B cell (primary cell): Measurements from ENCODE around the gene RMDN3. TPM values are rescaled to one million over a fixed set of nuclear protein-coding genes. Genes with fewer than 3 reads are reported as not detected.

Experiments
- ATAC-seq: fragments of 200-7000 bp; cut with Tn5 transposase; one replicate; pipeline ENCODE4 v1.10.0; 2021; ENCODE audit warnings: low read depth, mild to moderate bottlenecking, moderate number of reproducible peaks, moderate library complexity
- CTCF ChIA-PET: fragments of 350-600 bp; sonication (Branson Sonifier 250); formaldehyde crosslinking; loops from one replicate; lab custom pipeline; 2021; ENCODE audit warnings: antibody characterized with exemption, inconsistent platforms; lab: Charles Lee
- POLR2A ChIA-PET: fragments of 350-600 bp; sonication (Branson Sonifier 250); formaldehyde crosslinking; loops from one replicate; lab custom pipeline; 2021; ENCODE audit warnings: antibody characterized with exemption; lab: Charles Lee
- DNase-seq: peaks from one replicate; pipeline ENCODE4 v3.0.0; 2013
- H2AFZ ChIP-seq: 2 replicates; pipeline ENCODE4 v1.6.1; 2012; ENCODE audit warnings: mild to moderate bottlenecking, low read depth, low read length; ENCODE audit not compliant: insufficient read depth, poor library complexity, severe bottlenecking
- H3K27ac ChIP-seq, 2 donors: 1 replicate in 1 of 2; 2 replicates in 1 of 2; pipeline ENCODE4 v1.5.1; 2012 to 2013; ENCODE audit warnings: low read length in 2 of 2, mild to moderate bottlenecking in 2 of 2, moderate library complexity in 1 of 2
- H3K27me3 ChIP-seq, 4 experiments: fragments of 200-600 bp in 1 of 4; sonication (generic) in 1 of 4; replicated peaks in 1 of 4; 1 replicate in 2 of 4; 2 replicates in 2 of 4; pipeline versions ENCODE4 v1.6.1 to v1.7.0; 2013 to 2016; ENCODE audit warnings: low read length in 3 of 4, mild to moderate bottlenecking in 2 of 4, mixed read lengths in 1 of 4, moderate library complexity in 1 of 4; ENCODE audit not compliant: insufficient read depth in 4 of 4, control insufficient read depth in 3 of 4; ENCODE audit errors: control extremely low read depth in 1 of 4
- H3K36me3 ChIP-seq, 2 experiments: replicated peaks in 1 of 2; 1 replicate in 1 of 2; 2 replicates in 1 of 2; pipeline versions ENCODE4 v1.6.1 to v1.7.1; 2013; ENCODE audit warnings: low read length in 1 of 2; ENCODE audit not compliant: insufficient read depth in 2 of 2, control insufficient read depth in 1 of 2; ENCODE audit errors: control extremely low read depth in 1 of 2, extremely low read depth in 1 of 2
- H3K4me1 ChIP-seq, 2 donors: fragments of 200-600 bp in 1 of 2; sonication (generic) in 1 of 2; 1 replicate in 1 of 2; 2 replicates in 1 of 2; pipeline versions ENCODE4 v1.5.1 to v1.6.1; 2013 to 2017; ENCODE audit warnings: low read length in 2 of 2; ENCODE audit not compliant: control insufficient read depth in 2 of 2, insufficient read depth in 2 of 2
- H3K4me2 ChIP-seq: replicated peaks from 2 replicates; pipeline ENCODE3; 2012; ENCODE audit warnings: mild to moderate bottlenecking, low read depth, low read length; ENCODE audit not compliant: poor library complexity, severe bottlenecking
- H3K4me3 ChIP-seq, 5 experiments: fragments of 200-600 bp in 1 of 5; sonication (generic) in 1 of 5; 1 replicate in 3 of 5; 2 replicates in 2 of 5; pipeline versions ENCODE4 v1.5.1 to v1.7.0; 2011 to 2016; ENCODE audit warnings: low read length in 4 of 5, mild to moderate bottlenecking in 4 of 5, low read depth in 2 of 5, control low read depth in 1 of 5, moderate library complexity in 1 of 5; ENCODE audit not compliant: insufficient read depth in 1 of 5; ENCODE audit errors: control extremely low read depth in 1 of 5, extremely low read depth in 1 of 5
- H3K79me2 ChIP-seq: fragments of 200-600 bp; sonication (generic); one replicate; pipeline ENCODE4 v1.6.0; 2016; ENCODE audit warnings: low read length; ENCODE audit not compliant: control insufficient read depth, insufficient read depth
- H3K9ac ChIP-seq: fragments of 200-600 bp; sonication (generic); 2 replicates; pipeline ENCODE4 v1.6.1; 2017; ENCODE audit warnings: mild to moderate bottlenecking, low read length, moderate library complexity
- H3K9me3 ChIP-seq, 3 donors: one replicate each; pipeline versions ENCODE4 v1.6.1 to v1.7.1; 2013; ENCODE audit warnings: low read length in 2 of 3; ENCODE audit not compliant: control insufficient read depth in 2 of 3, insufficient read depth in 1 of 3; ENCODE audit errors: control extremely low read depth in 1 of 3
- H4K20me1 ChIP-seq: 2 replicates; pipeline ENCODE4 v1.6.0; 2012; ENCODE audit warnings: mild to moderate bottlenecking, low read length; ENCODE audit not compliant: insufficient read depth, control insufficient read depth, poor library complexity, severe bottlenecking
- H3K27ac Mint-ChIP-seq: one replicate; pipeline ENCODE4 v1.8.0; 2021; ENCODE audit warnings: mixed read lengths
- H3K27me3 Mint-ChIP-seq: one replicate; pipeline ENCODE4 v1.8.0; 2021; ENCODE audit warnings: mixed read lengths
- H3K4me1 Mint-ChIP-seq: one replicate; pipeline ENCODE4 v1.8.0; 2021; ENCODE audit warnings: mixed read lengths
- H3K4me3 Mint-ChIP-seq: one replicate; pipeline ENCODE4 v1.8.0; 2021; ENCODE audit warnings: mixed read lengths
- H3K9me3 Mint-ChIP-seq: one replicate; pipeline ENCODE4 v1.8.0; 2022; ENCODE audit warnings: mixed read lengths; ENCODE audit not compliant: insufficient read depth
- CTCF ChIP-seq: fragments of 200-600 bp; IDR thresholded peaks from one replicate; pipeline ENCODE4 v1.8.0; 2022; ENCODE audit warnings: antibody characterized with exemption, mild to moderate bottlenecking
- EZH2 ChIP-seq: IDR thresholded peaks from 2 replicates; pipeline ENCODE4 v1.6.1; 2012; ENCODE audit warnings: borderline replicate concordance, low read depth, mild to moderate bottlenecking, moderate library complexity, low read length; ENCODE audit not compliant: insufficient read depth, poor library complexity, severe bottlenecking
- WGBS: methylation state at CpG from one replicate; pipeline ENCODE4 v1.1.5; 2013; ENCODE audit warnings: missing lambda C conversion rate; ENCODE audit not compliant: insufficient coverage; 5-methylcytosine and 5-hydroxymethylcytosine counted together
- intact Hi-C: fragments of 100-400 bp; cut with micrococcal nuclease; formaldehyde crosslinking; loops from one replicate; pipeline ENCODE4 v1.10.0; 2022
- polyA plus RNA-seq: library from polyadenylated mRNA; depleted of rRNA; stranded (reverse); fragments of >200 nt; gene quantifications from 2 replicates; pipeline ENCODE4 v1.2.3, GENCODE V29; 2012
- total RNA-seq, 2 donors: library from RNA; stranded (reverse); fragments of 120-200 nt in 1 of 2; gene quantifications; 1 replicate in 1 of 2; 2 replicates in 1 of 2; pipeline versions ENCODE4 v1.2.3 to v1.2.4, GENCODE V29; 2013 to 2022

Gene RMDN3
- total and polyA plus RNA-seq, 2 donors (not counting 1 experiment from before 2014, with no cell fraction given) = 12.4 to 22.1 TPM

GRCh38 chr15:40792394-40792793 is 37.3 kb upstream of the RMDN3 start:
- Histone ChIP-seq H3K4me1 (peaks cover 4 to 6% of the 10 kb centered on the region in 2 donors), H3K36me3 (peaks cover 2 to 15% of the 10 kb centered on the region in 2 experiments), H3K27ac (no peak overlapping the region), H3K4me2 (no peak overlapping the region), H3K27me3 (no peaks in the 10 kb centered on the region), H3K9me3 (no peaks in the 10 kb centered on the region), H3K4me3 (no peak overlapping the region), H4K20me1 (peaks cover 32% of the 10 kb centered on the region), H2AFZ (no peak overlapping the region), H3K9ac (no peak overlapping the region), H3K79me2 (peaks cover 77% of the 10 kb centered on the region)
- TF ChIP-seq CTCF = no peak
- TF ChIP-seq EZH2 = no peak
- ATAC-seq = no peak
- intact Hi-C loops = no loop called here
- H3K27ac Mint-ChIP-seq = no peak overlapping the region
- no peaks in the 10 kb centered on the region for H3K9me3 Mint-ChIP-seq
- peaks cover 15% of the 10 kb centered on the region for H3K4me1 Mint-ChIP-seq
- no peak for DNase-seq
- H3K27me3 Mint-ChIP-seq = no peaks in the 10 kb centered on the region
- 60% methylated on average over 1 of the region's 3 CpGs for WGBS
- CTCF ChIA-PET = interaction anchor here (0.7 to 0.8 kb wide), 3 partner anchors 10 to 114 kb away, joined by 3 read pairs; partner anchors contain the start of gene RAD51
- POLR2A ChIA-PET = interaction anchor here (0.6 kb wide), 1 partner anchor 15 kb away, joined by 3 read pairs; no protein-coding TSS in a partner anchor
- no peak overlapping the region for H3K4me3 Mint-ChIP-seq

- Histone ChIP-seq H3K27ac (no peak overlapping the region), H3K4me1 (peaks cover 8 to 11% of the 10 kb centered on the region in 2 donors), H3K9ac (no peak overlapping the region), H3K4me3 (no peak overlapping the region), H3K36me3 (peaks cover 2 to 15% of the 10 kb centered on the region in 2 experiments), H2AFZ (no peak overlapping the region), H3K27me3 (no peaks in the 10 kb centered on the region), H3K79me2 (peaks cover 68% of the 10 kb centered on the region), H4K20me1 (peaks cover 30% of the 10 kb centered on the region), H3K9me3 (no peaks in the 10 kb centered on the region), H3K4me2 (no peak overlapping the region)
- no peak for ATAC-seq
- ChIA-PET CTCF (interaction anchor here (1.4 to 1.7 kb wide), 2 partner anchors 8 to 16 kb away, joined by 3 to 5 read pairs; partner anchors contain the start of gene ZFYVE19), POLR2A (no interaction called here)
- no peaks in the 10 kb centered on the region for H3K9me3 Mint-ChIP-seq
- H3K4me3 Mint-ChIP-seq = no peak overlapping the region
- no CpG with 5 or more reads among the region's 3 CpGs for WGBS
- intact Hi-C loops = no loop called here
- no peak for TF ChIP-seq EZH2
- H3K27ac Mint-ChIP-seq = no peak overlapping the region
- H3K4me1 Mint-ChIP-seq = peaks cover 16% of the 10 kb centered on the region
- DNase-seq = no peak
- H3K27me3 Mint-ChIP-seq = no peaks in the 10 kb centered on the region
Observed at GRCh38 chr15:40790718-40791117, 35.7 kb upstream of the RMDN3 start.
